GM18508 (cell line): Measurements from ENCODE around the gene ZDHHC20.
"Not testable (repeated sequence)": the region's sequence is repeated elsewhere in the genome, so short reads cannot be mapped to it uniquely, and the experiment has no call there.

Source experiments
- ATAC-seq: cut with Tn5 transposase; IDR thresholded peaks from one replicate; pipeline ENCODE4 v1.9.1; 2021; ENCODE audit warnings: moderate number of reproducible peaks; ENCODE audit not compliant: insufficient read depth, unreplicated experiment

ZDHHC20 gene

DNA sequence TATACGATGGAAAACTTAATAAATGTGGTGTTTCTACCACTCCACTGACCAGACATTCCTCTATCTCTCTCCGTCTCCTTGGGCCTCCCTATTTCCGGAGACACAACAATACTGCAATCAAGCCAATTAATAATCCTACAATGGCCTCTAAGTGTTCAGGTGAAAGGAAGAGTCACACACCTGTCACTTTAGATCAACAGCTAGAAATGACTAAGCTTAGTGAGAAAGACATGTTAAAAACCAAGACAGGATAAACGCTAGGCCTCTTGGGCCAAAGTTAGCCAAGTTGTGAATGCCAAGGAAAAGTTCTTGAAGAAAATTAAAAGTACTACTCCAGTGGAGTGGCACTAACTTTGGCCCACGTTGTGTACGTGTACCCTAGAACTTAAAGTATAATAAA lies 22.5 kb downstream of the ZDHHC20 start:
- no peak for ATAC-seq

DNA sequence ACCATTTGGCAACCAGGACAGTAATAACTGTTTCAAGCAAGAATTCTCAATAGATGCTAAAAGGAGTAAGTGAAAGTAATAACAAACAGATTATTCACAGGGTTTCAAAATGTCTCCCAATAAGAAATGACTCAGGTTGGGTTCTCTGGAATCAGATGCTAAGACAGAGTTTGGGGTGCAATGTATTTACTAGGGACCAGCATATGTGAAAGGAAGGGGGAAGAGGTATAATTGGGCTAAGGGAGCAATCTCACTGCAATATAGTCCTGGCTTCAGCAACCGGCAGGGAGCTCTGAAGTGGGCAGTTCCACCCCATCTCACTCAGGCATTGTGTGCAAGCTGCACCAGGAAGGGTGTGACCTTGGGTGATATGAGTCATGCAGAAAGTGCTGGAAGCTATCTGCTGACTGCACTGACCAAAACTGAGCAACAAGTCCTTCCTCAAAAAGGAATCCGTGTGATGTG lies 23.4 kb downstream of the ZDHHC20 start:
- ATAC-seq, result peak; percentile 90

DNA sequence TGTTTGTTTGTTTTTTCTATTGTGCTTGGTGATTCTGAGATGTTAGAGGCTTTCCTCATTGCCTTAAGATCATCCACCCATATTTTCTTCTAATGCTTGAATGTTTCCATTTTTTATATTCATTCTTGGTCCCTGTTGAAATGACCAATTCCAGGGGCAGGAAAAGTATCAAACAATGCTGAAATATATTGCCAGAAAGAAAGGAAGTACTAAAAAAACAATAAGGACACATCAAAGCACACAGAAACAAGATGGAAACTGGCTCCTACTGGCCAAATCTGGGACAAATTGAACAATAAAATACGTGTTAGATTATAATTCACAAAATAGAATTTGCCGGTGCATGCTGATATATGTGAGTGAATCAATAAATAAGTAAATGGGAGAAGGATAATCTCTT lies 23.9 kb downstream of the ZDHHC20 start:
- no peak for ATAC-seq

DNA sequence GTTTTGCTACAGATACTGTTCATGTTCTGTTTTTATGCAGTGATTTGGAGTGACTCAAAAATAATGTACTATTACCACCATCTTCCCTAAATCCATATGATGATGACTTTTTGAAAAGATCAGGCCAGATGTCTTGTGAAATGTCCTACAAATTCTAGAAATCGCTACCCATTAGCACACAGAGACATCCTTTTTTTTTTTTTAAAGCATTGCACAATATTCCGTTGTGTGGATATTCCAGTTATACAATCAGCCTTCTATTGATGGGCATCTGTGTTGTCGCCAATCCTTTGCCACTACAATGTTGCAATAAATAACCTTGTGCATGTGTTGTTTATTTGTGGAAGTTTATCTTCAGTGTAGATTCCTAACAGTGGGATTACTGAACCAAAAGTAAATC lies 24.5 kb downstream of the ZDHHC20 start:
- ATAC-seq, result no peak

DNA sequence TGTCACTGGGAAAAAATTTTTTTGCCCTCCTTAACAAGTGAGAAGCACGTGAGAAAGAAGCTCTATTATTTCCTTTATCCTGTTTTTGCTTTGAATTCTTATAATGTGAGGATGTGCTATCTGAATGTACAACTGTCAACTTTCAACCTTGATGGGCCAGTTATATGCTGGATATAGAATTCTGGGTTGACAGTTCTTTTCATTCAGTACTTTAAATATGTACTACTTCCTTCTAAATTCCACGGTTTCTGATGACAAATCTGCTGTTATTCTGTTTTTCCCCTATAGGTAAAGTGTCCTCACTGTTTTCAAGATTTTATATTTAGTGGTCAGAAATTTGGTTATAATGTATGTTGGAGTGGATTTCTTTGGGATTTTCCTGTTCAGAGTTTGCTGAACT lies 29.9 kb downstream of the ZDHHC20 start:
- no peak for ATAC-seq

DNA sequence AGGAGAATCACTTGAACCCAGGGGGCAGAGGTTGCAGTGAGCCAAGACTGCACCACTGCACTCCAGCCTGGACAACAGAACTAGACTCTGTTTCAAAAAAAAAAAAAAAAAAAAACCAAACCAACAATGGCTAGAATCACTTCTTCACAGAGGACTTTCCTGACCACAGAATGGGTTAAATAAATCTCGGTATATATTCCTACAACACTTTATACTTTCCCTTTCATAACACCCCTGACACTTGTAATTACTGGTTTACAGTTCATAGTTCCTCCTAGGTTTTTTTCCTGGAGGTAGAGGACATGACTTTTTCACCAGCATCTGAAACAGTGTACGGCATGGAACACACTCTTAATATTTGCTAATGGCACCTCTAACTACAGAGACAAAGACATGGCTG lies 31.4 kb downstream of the ZDHHC20 start:
- no peak for ATAC-seq

DNA sequence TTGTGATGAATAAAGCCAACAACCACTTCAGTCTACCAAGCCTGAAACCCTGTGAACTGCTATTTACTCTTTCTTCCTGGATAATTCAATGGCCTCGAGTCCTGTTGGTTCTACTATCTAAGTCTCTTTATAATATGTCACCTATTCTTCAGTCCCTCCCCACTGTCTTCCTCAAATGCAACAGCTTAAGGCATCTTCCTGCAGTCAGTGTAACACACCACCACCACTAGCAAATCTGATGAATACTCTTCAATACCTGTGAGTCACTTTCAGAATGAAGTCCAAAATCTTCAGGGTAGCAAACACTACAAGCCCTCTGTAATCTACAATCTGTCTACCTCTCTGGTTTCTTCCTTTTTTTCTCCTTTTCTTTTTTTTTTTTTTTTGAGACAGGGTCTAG lies 32.9 kb downstream of the ZDHHC20 start:
- ATAC-seq, result no peak

DNA sequence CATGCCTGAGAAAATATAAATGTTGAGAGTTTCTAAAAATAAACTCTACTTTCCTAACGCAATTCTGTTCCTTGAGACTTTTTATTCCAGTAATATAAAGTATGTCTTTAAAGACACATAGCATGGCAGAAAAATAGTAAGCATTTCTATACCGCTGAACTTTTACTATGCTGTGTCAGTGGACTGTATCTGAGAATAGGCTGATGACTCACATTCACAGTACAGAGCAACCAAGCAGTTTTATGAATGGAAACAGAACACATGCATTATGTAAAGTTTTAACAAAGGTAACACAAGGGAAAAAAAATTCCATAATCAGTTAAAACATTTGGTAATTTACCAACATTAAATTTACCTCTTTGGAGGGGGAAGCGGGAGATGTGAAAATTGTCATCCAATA lies 38.4 kb downstream of the ZDHHC20 start:
- ATAC-seq, result no peak

DNA sequence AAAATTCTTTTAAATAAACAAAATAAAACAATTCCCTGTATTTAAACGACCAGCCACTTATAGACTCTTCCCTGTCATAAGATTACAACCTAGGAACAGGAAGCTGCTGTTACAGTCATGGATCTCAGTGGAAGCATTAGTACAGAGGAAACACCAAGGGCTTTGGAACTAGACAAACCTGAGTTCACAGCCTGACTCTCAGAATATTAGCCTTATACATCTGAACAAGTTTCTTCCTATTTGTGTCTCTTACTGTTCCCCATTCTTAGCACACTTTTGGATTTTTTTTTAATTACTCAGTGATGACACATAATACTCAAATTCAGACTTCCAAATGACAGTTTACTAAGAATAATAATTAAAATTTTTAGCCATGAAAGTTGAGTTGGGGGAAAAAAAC lies 46.1 kb downstream of the ZDHHC20 start:
- ATAC-seq, result no peak

DNA sequence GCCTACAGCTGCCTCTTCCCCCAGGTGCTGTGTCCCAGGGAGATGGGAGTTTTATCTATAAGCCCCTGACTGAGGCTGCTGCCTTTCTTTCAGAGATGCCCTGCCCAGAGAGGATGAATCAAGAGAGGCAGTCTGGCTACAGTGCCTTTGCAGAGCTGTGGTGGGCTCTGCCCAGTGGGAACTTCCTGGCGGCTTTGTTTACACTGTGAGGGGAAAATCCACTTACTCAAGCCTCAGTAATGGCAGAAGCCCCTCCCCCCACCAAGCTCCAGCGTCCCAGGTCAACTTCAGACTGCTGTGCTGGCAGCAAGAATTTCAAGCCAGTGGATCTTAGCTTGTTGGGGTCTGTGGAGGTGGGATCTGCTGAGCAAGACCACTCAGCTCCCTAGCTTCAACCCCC lies 48.6 kb downstream of the ZDHHC20 start:
- not testable (repeated sequence) for ATAC-seq

DNA sequence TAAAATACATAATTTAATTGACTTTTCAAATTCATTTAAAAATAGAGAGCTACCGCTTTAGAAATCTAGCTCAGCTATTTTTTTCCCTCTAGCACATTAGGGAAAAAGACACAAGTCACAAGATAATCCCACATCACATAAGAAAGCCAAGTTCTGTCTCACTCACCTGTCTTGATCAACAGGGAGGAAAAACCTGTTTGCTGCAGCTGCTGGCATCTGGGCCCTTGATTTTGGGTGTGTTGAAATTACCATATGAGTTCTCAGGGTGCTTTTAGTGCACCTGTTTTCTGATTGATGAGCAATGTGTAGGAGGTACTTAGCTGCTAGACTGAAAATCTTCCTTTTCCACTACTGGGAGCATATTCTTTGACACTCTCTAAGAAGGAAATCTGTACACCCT lies 53.8 kb downstream of the ZDHHC20 start:
- no peak for ATAC-seq

DNA sequence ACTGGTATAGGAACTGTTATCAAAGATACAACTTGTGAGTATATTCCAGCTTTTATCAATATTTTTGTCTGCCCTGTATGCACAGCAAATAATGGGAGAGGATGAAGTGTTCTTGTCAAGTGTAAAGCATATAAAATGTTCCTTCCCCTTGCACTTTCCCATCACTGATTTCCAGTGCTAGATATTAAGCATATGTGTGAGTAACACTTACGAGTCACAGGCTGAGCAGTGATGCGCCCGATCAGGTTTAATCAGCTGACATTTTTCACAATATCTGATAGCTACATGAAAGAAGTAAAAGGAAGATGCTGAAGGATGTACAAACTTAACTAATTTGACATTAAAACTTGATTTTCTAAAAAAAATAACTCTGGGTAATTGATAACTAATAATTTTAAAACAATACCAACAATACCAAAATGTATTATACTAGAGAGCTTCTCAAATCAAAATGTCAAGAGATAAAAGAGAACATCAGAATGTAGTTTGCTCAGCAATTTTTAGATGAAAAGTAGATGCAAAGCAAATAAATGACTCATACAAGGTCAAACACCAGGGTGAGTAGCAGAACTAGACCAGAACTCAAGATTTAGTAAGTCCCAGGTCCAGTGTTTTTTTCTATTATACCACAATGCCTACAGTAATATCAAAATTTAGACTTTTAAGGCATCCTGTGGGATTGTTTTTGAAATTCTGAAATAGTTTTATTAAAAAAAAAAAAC lies 56.4 kb downstream of the ZDHHC20 start:
- no peak for ATAC-seq

DNA sequence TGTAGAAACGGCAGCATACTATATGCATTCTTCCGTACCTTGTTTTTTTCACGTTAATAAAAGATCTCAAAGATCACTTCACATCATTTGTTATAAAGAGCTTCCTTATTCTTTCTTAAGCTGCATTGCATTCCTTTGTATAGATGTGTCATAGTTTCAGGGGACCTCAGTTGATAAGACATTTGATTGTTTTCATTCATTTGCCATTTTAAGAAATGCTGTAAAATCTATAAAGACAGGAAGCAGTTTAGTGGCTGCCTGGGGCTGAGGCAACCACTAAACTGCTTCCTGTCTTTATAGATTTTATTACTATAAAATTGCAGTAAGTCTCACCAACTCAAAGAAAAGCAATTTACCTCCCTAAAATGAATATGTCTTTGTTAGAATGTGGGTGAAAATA lies 59.4 kb downstream of the ZDHHC20 start:
- no peak for ATAC-seq

DNA sequence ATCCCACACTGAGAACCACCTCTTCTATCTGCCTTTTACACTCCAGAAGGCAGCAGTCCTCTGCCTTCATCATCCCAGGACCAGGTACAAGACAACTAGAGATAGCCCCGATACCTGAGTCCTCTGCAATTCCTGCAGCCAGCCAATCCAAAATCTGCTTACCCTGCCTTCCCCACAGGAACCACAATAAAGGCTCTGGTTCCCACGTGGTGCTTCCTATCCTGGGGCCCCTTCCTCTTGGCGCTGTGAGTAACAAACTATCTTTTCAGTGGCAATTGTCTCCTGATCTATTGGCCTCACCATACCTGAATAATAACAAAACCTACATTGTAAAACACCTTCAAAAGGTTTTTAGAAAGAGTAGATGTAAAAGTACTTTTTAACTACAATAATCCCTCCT lies 63.1 kb downstream of the ZDHHC20 start:
- no peak for ATAC-seq

DNA sequence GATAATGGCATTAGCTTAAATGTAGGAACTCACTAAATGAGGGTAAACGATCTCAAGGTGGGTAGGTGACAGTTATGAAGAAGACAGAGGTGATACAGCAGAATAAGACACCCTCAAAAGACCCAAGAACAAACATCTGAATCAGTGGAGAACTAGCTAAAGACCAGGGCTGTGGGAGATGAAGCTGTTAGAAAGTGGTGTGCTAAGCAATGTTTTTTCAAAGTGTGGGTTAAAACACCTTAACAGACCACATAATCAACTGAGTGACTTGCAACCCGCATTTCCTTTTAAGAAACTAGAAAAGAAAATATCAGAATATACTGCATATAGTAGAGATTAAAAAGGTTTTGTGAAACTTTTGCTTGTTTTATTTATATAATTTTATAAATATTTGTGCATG lies 70.0 kb downstream of the ZDHHC20 start:
- ATAC-seq, result no peak

DNA sequence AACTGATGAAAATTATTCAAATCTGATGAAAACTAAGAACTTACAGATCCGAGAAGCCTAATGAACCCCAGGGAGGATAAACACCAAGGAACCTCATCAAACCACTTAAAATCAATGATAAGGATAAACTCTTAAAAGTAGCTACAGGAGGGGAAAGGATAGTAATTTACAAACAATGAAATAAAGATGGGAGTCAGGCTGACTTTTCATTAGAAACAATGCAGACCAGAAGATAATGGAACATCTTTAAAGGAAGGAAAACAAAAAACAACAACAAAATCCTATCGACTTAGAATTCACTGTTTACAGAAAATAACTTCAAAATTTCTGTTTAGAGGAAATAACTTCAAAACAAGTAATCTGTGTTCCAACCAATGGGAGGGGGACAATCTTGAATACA lies 73.4 kb downstream of the ZDHHC20 start:
- no peak for ATAC-seq

DNA sequence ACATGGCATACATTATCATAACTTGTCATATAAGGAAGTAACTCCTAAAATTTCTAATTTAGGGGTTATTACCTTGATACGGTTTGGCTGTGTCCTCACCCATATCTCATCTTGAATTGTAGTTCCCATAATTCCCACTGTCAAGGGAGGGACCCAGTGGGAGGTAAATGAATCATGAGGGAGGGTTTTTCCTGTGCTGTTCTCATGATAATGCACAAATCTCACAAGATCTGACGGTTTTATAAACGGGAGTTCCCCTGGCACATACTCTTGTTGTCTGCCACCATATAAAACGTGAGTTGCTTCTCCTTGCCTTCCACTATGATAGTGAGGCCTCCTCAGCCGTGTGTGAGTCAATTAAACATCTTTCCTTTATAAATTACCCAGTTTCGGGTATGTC lies 76.0 kb downstream of the ZDHHC20 start:
- no peak for ATAC-seq

DNA sequence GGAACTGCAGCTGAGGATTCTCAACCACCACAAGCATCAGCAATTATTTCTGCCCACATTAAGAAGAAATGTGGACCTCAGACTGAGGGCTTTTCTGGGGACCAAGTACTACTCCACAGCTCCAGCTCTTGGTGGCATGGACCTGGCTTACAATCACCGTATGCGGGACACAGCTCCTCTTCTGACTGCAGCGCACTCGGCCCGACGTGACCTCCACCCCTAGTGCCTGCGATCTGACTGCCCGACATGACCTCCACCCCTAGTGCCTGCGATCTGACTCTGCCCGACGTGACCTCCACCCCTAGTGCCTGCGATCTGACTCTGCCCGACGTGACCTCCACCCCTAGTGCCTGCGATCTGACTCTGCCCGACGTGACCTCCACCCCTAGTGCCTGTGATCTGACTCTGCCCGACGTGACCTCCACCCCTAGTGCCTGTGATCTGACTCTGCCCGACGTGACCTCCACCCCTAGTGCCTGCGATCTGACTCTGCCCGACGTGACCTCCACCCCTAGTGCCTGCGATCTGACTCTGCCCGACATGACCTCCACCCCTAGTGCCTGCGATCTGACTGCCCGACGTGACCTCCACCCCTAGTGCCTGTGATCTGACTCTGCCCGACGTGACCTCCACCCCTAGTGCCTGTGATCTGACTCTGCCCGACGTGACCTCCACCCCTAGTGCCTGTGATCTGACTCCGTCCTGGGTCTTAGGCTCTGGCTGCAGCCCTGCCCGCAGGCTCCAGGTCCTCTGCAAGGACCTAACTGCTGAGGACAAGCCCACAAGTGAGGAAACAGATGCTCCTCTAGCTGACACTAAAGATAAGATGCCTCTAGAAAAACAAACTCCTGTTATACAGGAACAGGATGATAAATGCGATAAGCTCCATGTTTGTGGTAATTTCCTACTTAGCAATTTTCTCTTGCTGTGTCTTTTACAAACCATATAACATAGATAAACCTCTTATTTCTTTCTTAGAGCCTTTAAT lies 81.8 kb downstream of the ZDHHC20 start:
- not testable (repeated sequence) for ATAC-seq

DNA sequence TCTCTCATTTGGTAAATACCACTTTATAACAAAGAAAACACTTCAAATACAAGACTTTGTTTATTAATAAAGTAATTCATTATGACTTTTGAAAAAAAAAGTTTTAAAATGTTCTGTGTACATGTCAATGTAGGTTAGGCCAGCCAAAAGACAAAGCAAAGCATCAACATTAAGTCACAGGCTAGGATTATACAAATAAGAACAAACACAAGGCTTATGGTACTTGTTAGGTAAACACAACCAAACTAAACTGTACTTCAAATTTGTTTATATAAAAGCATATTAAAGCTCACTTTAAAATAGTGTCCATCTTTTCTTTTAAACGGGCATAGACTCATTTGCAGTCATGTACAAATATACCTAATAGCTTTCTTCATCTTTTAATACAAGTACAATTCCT lies 86.6 kb downstream of the ZDHHC20 start:
- no peak for ATAC-seq

DNA sequence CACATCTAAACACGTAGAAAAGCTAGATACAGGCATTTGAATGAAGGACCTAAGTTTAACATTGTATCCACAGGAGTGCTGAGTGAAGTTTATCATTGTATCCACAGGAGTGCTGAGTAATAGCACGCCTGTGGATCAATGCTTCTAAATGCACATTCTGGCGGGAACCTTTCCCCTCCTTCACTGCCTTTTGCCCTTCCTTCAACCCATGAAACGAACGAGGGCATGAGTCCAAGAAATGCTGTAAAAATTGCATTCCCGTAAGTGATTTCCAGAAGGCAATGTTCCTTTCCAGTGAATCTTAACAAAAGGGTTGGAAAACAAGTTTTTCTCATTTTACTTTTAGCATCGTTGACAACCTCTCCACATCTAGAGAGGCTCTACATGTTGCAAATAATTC lies 88.1 kb downstream of the ZDHHC20 start:
- no peak for ATAC-seq

DNA sequence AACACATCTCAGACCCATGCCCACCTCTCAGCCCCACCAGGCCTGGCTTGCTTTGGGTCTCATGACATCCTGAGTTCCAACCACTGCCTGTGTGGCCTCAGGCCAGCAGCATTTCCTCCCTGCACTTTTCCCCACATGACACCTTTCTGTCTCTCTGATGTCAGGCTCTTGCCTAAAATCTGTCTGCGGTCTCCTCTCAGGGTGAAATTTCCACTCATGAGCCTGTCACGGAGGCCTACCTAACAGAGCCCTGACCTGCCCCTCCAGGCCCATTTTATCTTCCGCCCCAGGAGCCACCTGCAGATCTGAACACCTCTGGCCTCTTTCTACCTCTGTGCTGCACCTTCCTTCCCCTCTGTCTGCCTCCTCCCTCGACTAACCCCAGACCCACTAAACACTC lies 93.5 kb downstream of the ZDHHC20 start:
- ATAC-seq, result no peak
